Endodermal cell (in vitro differentiated cells): ENCODE results near the gene CD36. TPM values are rescaled to one million over a fixed set of nuclear protein-coding genes. Genes with fewer than 3 reads are reported as not detected.

ENCODE experiments used
- DNase-seq: peaks from one replicate; pipeline ENCODE4 v3.0.0-alpha.2; 2017
- H3K27ac ChIP-seq: 2 replicates; pipeline ENCODE4 v1.5.1; 2013; ENCODE audit warnings: mild to moderate bottlenecking, low read depth, low read length, moderate library complexity
- H3K27me3 ChIP-seq: 2 replicates; pipeline ENCODE4 v1.6.1; 2013; ENCODE audit warnings: mild to moderate bottlenecking, low read length, moderate library complexity; ENCODE audit not compliant: insufficient read depth, control insufficient read depth, poor library complexity, severe bottlenecking
- H3K36me3 ChIP-seq: 2 replicates; pipeline ENCODE4 v1.7.0; 2013; ENCODE audit warnings: mild to moderate bottlenecking, low read length, moderate library complexity; ENCODE audit not compliant: control insufficient read depth, insufficient read depth
- H3K4me1 ChIP-seq: one replicate; pipeline ENCODE4 v1.7.0; 2013; ENCODE audit warnings: low read length; ENCODE audit not compliant: control insufficient read depth, insufficient read depth
- H3K4me3 ChIP-seq: 2 replicates; pipeline ENCODE4 v1.5.1; 2013; ENCODE audit warnings: mild to moderate bottlenecking, low read length, moderate library complexity
- H3K9ac ChIP-seq: 2 replicates; pipeline ENCODE4 v1.6.1; 2013; ENCODE audit warnings: mild to moderate bottlenecking, low read length, moderate library complexity; ENCODE audit not compliant: poor library complexity, severe bottlenecking; ENCODE audit errors: extremely low read depth
- H3K9me3 ChIP-seq: 2 replicates; pipeline ENCODE4 v1.6.1; 2013; ENCODE audit warnings: mild to moderate bottlenecking, low read length, moderate library complexity; ENCODE audit not compliant: control insufficient read depth
- H3K27ac Mint-ChIP-seq: 2 replicates; pipeline ENCODE4 v1.8.0; 2020; ENCODE audit warnings: mixed read lengths
- H3K27me3 Mint-ChIP-seq: 2 replicates; pipeline ENCODE4 v1.8.0; 2021; ENCODE audit warnings: mild to moderate bottlenecking, mixed read lengths; ENCODE audit not compliant: insufficient read depth
- H3K36me3 Mint-ChIP-seq: 2 replicates; pipeline ENCODE4 v1.8.0; 2020; ENCODE audit warnings: low read depth, mixed read lengths
- H3K4me1 Mint-ChIP-seq: 2 replicates; pipeline ENCODE4 v1.8.0; 2020; ENCODE audit warnings: mixed read lengths
- H3K4me3 Mint-ChIP-seq: 2 replicates; pipeline ENCODE4 v1.8.0; 2020; ENCODE audit warnings: mild to moderate bottlenecking, moderate library complexity, mixed read lengths
- H3K9me3 Mint-ChIP-seq: 2 replicates; pipeline ENCODE4 v1.8.0; 2020; ENCODE audit warnings: mild to moderate bottlenecking, mixed read lengths
- CTCF ChIP-seq: fragments of 200-600 bp; sonication (generic); conservative IDR thresholded peaks from 2 replicates; pipeline ENCODE4 v1.5.0; 2021; ENCODE audit warnings: antibody characterized with exemption, mild to moderate bottlenecking
- WGBS, 2 experiments: methylation state at CpG; one replicate each; pipeline versions ENCODE4 v1.1.5 to v1.1.7; 2013; ENCODE audit warnings: missing lambda C conversion rate in 2 of 2, mixed read lengths in 1 of 2; ENCODE audit not compliant: insufficient coverage in 1 of 2, insufficient read length in 1 of 2; 5-methylcytosine and 5-hydroxymethylcytosine counted together
- total RNA-seq, 2 donors: library from RNA; stranded (reverse); fragmentation: NEBNext Ultra II Directional in 1 of 2; extraction: Animal tissue kit (Norgen Biotek cat#: 25700) in 1 of 2; gene quantifications; 2 replicates in 1 of 2; 3 replicates in 1 of 2; pipeline ENCODE4 v1.2.1, GENCODE V29; 2021

CD36 gene
- total RNA-seq, 2 donors from 2014 or later: 0.18 to 0.29 TPM

DNA sequence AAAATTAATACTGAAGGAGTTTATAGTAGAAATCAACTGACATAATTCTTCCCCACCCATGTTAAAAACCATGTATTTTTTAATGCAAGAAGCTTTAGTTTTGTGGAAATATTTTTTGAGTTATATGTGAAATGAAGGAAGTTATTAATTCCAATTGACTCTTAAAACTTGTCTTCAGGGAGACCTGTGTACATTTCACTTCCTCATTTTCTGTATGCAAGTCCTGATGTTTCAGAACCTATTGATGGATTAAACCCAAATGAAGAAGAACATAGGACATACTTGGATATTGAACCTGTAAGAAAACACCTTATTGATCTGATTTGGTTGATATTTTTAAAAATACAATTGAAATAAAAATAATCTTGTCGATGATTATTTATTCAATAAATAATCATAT, 33.3 kb downstream of the CD36 start:
- Mint-ChIP-seq H3K27me3 (no peaks in the 10 kb centered on the region), H3K9me3 (no peaks in the 10 kb centered on the region)

DNA sequence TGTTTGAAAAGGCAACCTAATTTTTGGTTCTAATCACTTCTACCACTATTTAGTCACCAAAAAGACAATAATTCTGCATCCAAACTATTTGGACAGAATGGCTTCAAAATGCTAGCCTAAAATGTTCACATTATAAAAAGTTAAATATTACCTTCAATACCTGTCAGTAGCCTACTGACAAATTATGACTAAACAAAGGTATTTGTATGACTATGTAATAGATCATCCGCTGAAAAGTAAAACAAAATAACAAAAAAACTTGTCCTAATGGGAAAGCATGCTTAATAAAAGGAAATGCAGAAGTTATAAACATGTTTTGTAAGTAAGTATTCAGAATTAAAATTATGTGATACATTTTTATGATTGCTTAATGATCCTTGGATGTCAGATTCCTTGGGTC, 36.6 kb downstream of the CD36 start:
- no peak overlapping the region for H3K27ac Mint-ChIP-seq
- TF ChIP-seq CTCF: no peak
- no peaks in the 10 kb centered on the region for H3K27me3 ChIP-seq
- no peak for DNase-seq
- H3K4me1 ChIP-seq: no peaks in the 10 kb centered on the region
- H3K36me3 ChIP-seq: no peaks in the 10 kb centered on the region
- no peaks in the 10 kb centered on the region for H3K9me3 ChIP-seq
- H3K9ac ChIP-seq: no peak overlapping the region
- no peak overlapping the region for H3K27ac ChIP-seq
- H3K4me3 ChIP-seq: no peak overlapping the region
- H3K27me3 Mint-ChIP-seq: no peaks in the 10 kb centered on the region
- no peaks in the 10 kb centered on the region for H3K36me3 Mint-ChIP-seq
- H3K4me3 Mint-ChIP-seq: no peak overlapping the region
- H3K4me1 Mint-ChIP-seq: peaks cover 3% of the 10 kb centered on the region
- 86% methylated on average over 1 of the region's 1 CpG; no CpG with 5 or more reads in 1 of the 2 experiments for WGBS, 2 experiments
- no peaks in the 10 kb centered on the region for H3K9me3 Mint-ChIP-seq

More for the DNA sequence above, 33.3 kb downstream of the CD36 start:
- Mint-ChIP-seq H3K4me1 (peaks cover 3% of the 10 kb centered on the region), H3K36me3 (no peaks in the 10 kb centered on the region), H3K4me3 (no peak overlapping the region), H3K27ac (no peak overlapping the region)
- WGBS, 2 experiments: no CpG with 5 or more reads among the region's 1 CpG
- no peak overlapping the region for H3K9ac ChIP-seq
- H3K4me1 ChIP-seq: no peaks in the 10 kb centered on the region
- TF ChIP-seq CTCF: no peak
- H3K27me3 ChIP-seq: no peaks in the 10 kb centered on the region
- DNase-seq: no peak
- H3K36me3 ChIP-seq: no peaks in the 10 kb centered on the region
- no peak overlapping the region for H3K27ac ChIP-seq
- no peak overlapping the region for H3K4me3 ChIP-seq
- H3K9me3 ChIP-seq: no peaks in the 10 kb centered on the region

- Mint-ChIP-seq H3K36me3 (no peaks in the 10 kb centered on the region), H3K4me1 (peaks cover 3% of the 10 kb centered on the region), H3K27ac (no peak overlapping the region), H3K4me3 (no peak overlapping the region), H3K27me3 (no peaks in the 10 kb centered on the region), H3K9me3 (no peaks in the 10 kb centered on the region)
- Histone ChIP-seq H3K4me1 (no peaks in the 10 kb centered on the region), H3K27me3 (no peaks in the 10 kb centered on the region), H3K36me3 (no peaks in the 10 kb centered on the region), H3K27ac (no peak overlapping the region), H3K4me3 (no peak overlapping the region), H3K9me3 (no peaks in the 10 kb centered on the region), H3K9ac (no peak overlapping the region)
- WGBS, 2 experiments: 91 to 100% methylated on average over 2 of the region's 2 CpGs
- DNase-seq: no peak
- no peak for TF ChIP-seq CTCF
Measured at GRCh38 chr7:80676404-80676803, 38.0 kb downstream of the CD36 start.
